ENCODE results near the gene STAT6.

The STAT6 gene

GRCh38 chr12:57099766-57100165 lies 11.4 kb downstream of the STAT6 start:
- no peak for DNase-seq

GRCh38 chr12:57099047-57099714 lies 12.0 kb downstream of the STAT6 start:
- no peak for DNase-seq

- no peak for DNase-seq
Measured at GRCh38 chr12:57098546-57098945, 12.6 kb downstream of the STAT6 start.

GRCh38 chr12:57097554-57097835 lies 13.7 kb downstream of the STAT6 start:
- no peak for DNase-seq

GRCh38 chr12:57096748-57097553 lies 14.2 kb downstream of the STAT6 start:
- no peak for DNase-seq

GRCh38 chr12:57096099-57096572 lies 15.0 kb downstream of the STAT6 start:
- DNase-seq, result no peak

GRCh38 chr12:57095440-57095839 lies 15.7 kb downstream of the STAT6 start:
- DNase-seq, result no peak

GRCh38 chr12:57094208-57095160 lies 16.7 kb downstream of the STAT6 start:
- no peak for DNase-seq

- DNase-seq, result peak; percentile 60 to 61
Measured at GRCh38 chr12:57093415-57094207, 17.6 kb downstream of the STAT6 start.

GRCh38 chr12:57092876-57093414 lies 18.2 kb downstream of the STAT6 start:
- DNase-seq, result no peak

- DNase-seq, result no peak
Measured at GRCh38 chr12:57092529-57092862, 18.7 kb downstream of the STAT6 start.

- DNase-seq, result no peak
Measured at GRCh38 chr12:57091638-57092528, 19.3 kb downstream of the STAT6 start.

- no peak for DNase-seq
Measured at GRCh38 chr12:57090924-57091637, 20.1 kb downstream of the STAT6 start.

GRCh38 chr12:57090490-57090889 lies 20.7 kb downstream of the STAT6 start:
- no peak for DNase-seq

GRCh38 chr12:57089271-57090245 lies 21.6 kb downstream of the STAT6 start:
- DNase-seq, result peak in 1 of 2 donors; percentile 37

GRCh38 chr12:57088354-57089270 lies 22.6 kb downstream of the STAT6 start, which contains the start of gene NAB2:
Gene NAB2, plus strand, starts transcription at chr12:57089114. Its CDS starts 158 bp downstream, at chr12:57089272.
- peak; percentile 76 to 81 for DNase-seq

GRCh38 chr12:57087691-57088353 lies 23.3 kb downstream of the STAT6 start:
- peak; percentile 72 to 77 for DNase-seq
